Measurements from ENCODE around the gene FAM234B. TPM values are rescaled to one million over a fixed set of nuclear protein-coding genes. Genes with fewer than 3 reads are reported as not detected.
A peak's percentile ranks its signal among the peaks of the same experiment; 100 is the strongest.

Gene FAM234B
- total RNA-seq, 1 experiment from 2014 or later, result 2.7 TPM

GRCh38 chr12:13099066-13099843 is 55.1 kb downstream of the FAM234B start:
- H3K27ac Mint-ChIP-seq (ENCODE audit: unreplicated experiment), result peak overlapping the region; percentile 96
- H3K36me3 Mint-ChIP-seq (ENCODE audit: insufficient read depth, unreplicated experiment), result peaks cover 33% of the 10 kb centered on the region
- intact Hi-C loops (cut with micrococcal nuclease; ENCODE audit: unreplicated experiment), result loop anchor here (5.0 kb wide), 1 partner anchor 97 kb away; the partner anchor contains the start of gene HEBP1
- no peaks in the 10 kb centered on the region for H3K27me3 Mint-ChIP-seq (ENCODE audit: unreplicated experiment)
- peak overlapping the region; percentile 57 for H3K4me3 Mint-ChIP-seq (ENCODE audit: low read depth, unreplicated experiment)
- H3K4me1 Mint-ChIP-seq (ENCODE audit: low read depth, unreplicated experiment), result peaks cover 77% of the 10 kb centered on the region
- TF ChIP-seq CTCF (IDR thresholded peaks at IDR 0.05; ENCODE audit: unreplicated experiment), result no peak
- CTCF ChIA-PET, result interaction anchor here (0.8 to 2.5 kb wide), 7 partner anchors 81 to 113 kb away, joined by 3 to 19 read pairs (median 5); partner anchors contain the start of gene EMP1
- BruUV-seq (replicated peaks), result no TSS peak
- no peak for DNase-seq
- no peaks in the 10 kb centered on the region for H3K9me3 Mint-ChIP-seq (ENCODE audit: low read depth, unreplicated experiment)

GRCh38 chr12:13099844-13100604 is 55.8 kb downstream of the FAM234B start:
- no peaks in the 10 kb centered on the region for H3K9me3 Mint-ChIP-seq (ENCODE audit: low read depth, unreplicated experiment)
- no peak for DNase-seq
- peaks cover 33% of the 10 kb centered on the region for H3K36me3 Mint-ChIP-seq (ENCODE audit: insufficient read depth, unreplicated experiment)
- H3K4me3 Mint-ChIP-seq (ENCODE audit: low read depth, unreplicated experiment), result peak overlapping the region; percentile 77
- no peaks in the 10 kb centered on the region for H3K27me3 Mint-ChIP-seq (ENCODE audit: unreplicated experiment)
- intact Hi-C loops (cut with micrococcal nuclease; ENCODE audit: unreplicated experiment), result loop anchor here (5.0 kb wide), 1 partner anchor 98 kb away; the partner anchor contains the start of gene HEBP1
- H3K4me1 Mint-ChIP-seq (ENCODE audit: low read depth, unreplicated experiment), result peaks cover 69% of the 10 kb centered on the region
- no peak for TF ChIP-seq CTCF (IDR thresholded peaks at IDR 0.05; ENCODE audit: unreplicated experiment)
- peak overlapping the region; percentile 96 for H3K27ac Mint-ChIP-seq (ENCODE audit: unreplicated experiment)
- no TSS peak for BruUV-seq (replicated peaks)
- CTCF ChIA-PET, result interaction anchor here (1.1 to 2.5 kb wide), 4 partner anchors 80 to 106 kb away, joined by 4 to 19 read pairs (median 10); partner anchors contain the start of gene EMP1

GRCh38 chr12:13100605-13100881 is 56.4 kb downstream of the FAM234B start:
- BruUV-seq (replicated peaks), result TSS peak; percentile 95
- Mint-ChIP-seq H3K4me1 (ENCODE audit: low read depth, unreplicated experiment) (peaks cover 64% of the 10 kb centered on the region), H3K4me3 (ENCODE audit: low read depth, unreplicated experiment) (peak overlapping the region; percentile 77), H3K9me3 (ENCODE audit: low read depth, unreplicated experiment) (no peaks in the 10 kb centered on the region), H3K36me3 (ENCODE audit: insufficient read depth, unreplicated experiment) (peaks cover 33% of the 10 kb centered on the region), H3K27me3 (ENCODE audit: unreplicated experiment) (no peaks in the 10 kb centered on the region), H3K27ac (ENCODE audit: unreplicated experiment) (peak overlapping the region; percentile 96)
- intact Hi-C loops (cut with micrococcal nuclease; ENCODE audit: unreplicated experiment), result no loop called here
- DNase-seq, result no peak
- CTCF ChIA-PET, result interaction anchor here (0.7 to 2.5 kb wide), 3 partner anchors 62 to 97 kb away, joined by 3 to 14 read pairs (median 4); partner anchors contain the start of gene EMP1
- TF ChIP-seq CTCF (IDR thresholded peaks at IDR 0.05; ENCODE audit: unreplicated experiment), result no peak

- Mint-ChIP-seq H3K9me3 (ENCODE audit: low read depth, unreplicated experiment) (no peaks in the 10 kb centered on the region), H3K36me3 (ENCODE audit: insufficient read depth, unreplicated experiment) (peaks cover 33% of the 10 kb centered on the region), H3K27me3 (ENCODE audit: unreplicated experiment) (no peaks in the 10 kb centered on the region), H3K4me1 (ENCODE audit: low read depth, unreplicated experiment) (peaks cover 58% of the 10 kb centered on the region), H3K27ac (ENCODE audit: unreplicated experiment) (peak overlapping the region; percentile 96), H3K4me3 (ENCODE audit: low read depth, unreplicated experiment) (peak overlapping the region; percentile 77)
- intact Hi-C loops (cut with micrococcal nuclease; ENCODE audit: unreplicated experiment), result loop anchor here (1.0 kb wide), 1 partner anchor 71 kb away; no protein-coding TSS in a partner anchor
- BruUV-seq (replicated peaks), result no TSS peak
- no peak for TF ChIP-seq CTCF (IDR thresholded peaks at IDR 0.05; ENCODE audit: unreplicated experiment)
- CTCF ChIA-PET, result interaction anchor here (0.7 to 2.5 kb wide), 3 partner anchors 62 to 97 kb away, joined by 3 to 14 read pairs (median 4); partner anchors contain the start of gene EMP1
- peak; percentile 94 for DNase-seq
Observed at GRCh38 chr12:13100882-13101769, 56.9 kb downstream of the FAM234B start.
